Transverse colon (tissue), 3 donors: ENCODE results near the gene TRPM3.

Experiments
- EP300 ChIP-seq: sonication (generic); formaldehyde crosslinking; IDR thresholded peaks from one replicate; pipeline ENCODE4 v1.6.1; 2017; ENCODE audit warnings: antibody characterized with exemption, low read depth
- TF ChIP-seq, protein P1 (sequence below), 5 experiments: fragments of 200-600 bp in 3 of 5; fragments of 450-650 bp in 2 of 5; sonication (generic) in 3 of 5; IDR thresholded peaks; 1 replicate in 2 of 5; 2 replicates in 3 of 5; pipeline ENCODE4 v1.5.1; 2016 to 2017; ENCODE audit warnings: antibody characterized with exemption in 5 of 5, inconsistent platforms in 3 of 5, mild to moderate bottlenecking in 2 of 5, moderate library complexity in 1 of 5

DNA sequence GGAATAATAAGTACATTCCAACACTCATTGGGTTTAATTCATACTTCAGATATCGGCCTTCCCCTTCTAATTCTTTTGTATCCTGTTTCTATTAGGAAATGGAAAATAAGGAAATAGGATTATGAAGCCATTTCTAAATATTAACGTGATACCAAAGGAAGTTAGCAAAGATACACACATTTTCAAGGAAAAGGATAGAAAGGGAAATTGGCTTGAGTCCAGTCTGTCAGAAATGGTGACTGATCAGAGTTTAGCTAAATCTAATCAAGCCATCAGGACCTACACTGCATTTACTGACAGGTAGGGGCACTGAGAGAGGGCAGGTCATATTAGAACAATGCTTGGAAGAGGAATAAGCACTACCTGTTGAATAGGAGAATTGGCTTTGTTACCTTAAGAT lies 3.1 kb downstream of the TRPM3 start:
- TF ChIP-seq, protein P1, sequence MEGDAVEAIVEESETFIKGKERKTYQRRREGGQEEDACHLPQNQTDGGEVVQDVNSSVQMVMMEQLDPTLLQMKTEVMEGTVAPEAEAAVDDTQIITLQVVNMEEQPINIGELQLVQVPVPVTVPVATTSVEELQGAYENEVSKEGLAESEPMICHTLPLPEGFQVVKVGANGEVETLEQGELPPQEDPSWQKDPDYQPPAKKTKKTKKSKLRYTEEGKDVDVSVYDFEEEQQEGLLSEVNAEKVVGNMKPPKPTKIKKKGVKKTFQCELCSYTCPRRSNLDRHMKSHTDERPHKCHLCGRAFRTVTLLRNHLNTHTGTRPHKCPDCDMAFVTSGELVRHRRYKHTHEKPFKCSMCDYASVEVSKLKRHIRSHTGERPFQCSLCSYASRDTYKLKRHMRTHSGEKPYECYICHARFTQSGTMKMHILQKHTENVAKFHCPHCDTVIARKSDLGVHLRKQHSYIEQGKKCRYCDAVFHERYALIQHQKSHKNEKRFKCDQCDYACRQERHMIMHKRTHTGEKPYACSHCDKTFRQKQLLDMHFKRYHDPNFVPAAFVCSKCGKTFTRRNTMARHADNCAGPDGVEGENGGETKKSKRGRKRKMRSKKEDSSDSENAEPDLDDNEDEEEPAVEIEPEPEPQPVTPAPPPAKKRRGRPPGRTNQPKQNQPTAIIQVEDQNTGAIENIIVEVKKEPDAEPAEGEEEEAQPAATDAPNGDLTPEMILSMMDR (IDR thresholded peaks at IDR 0.05): no peak
- TF ChIP-seq EP300: no peak
